ENCODE results near the gene LENG8.
A peak's percentile ranks its signal among the peaks of the same experiment; 100 is the strongest.

The LENG8 gene

GRCh38 chr19:54430306-54431254, 18.4 kb upstream of the LENG8 start:
- Histone ChIP-seq H3F3A (ENCODE audit: insufficient read depth) (no peaks in the 10 kb centered on the region), H3K27me3 (ENCODE audit: low read length) (no peaks in the 10 kb centered on the region), H3K27ac (ENCODE audit: low read depth, low read length) (no peak overlapping the region), H3K9me2 (replicated peaks; ENCODE audit: insufficient read depth, low read length) (no peaks in the 10 kb centered on the region), H3K4me3 (ENCODE audit: insufficient read depth, low read length, poor library complexity, severe bottlenecking) (no peak overlapping the region), H4K20me1 (ENCODE audit: low read depth, low read length) (no peaks in the 10 kb centered on the region), H3K9me3 (ENCODE audit: insufficient read depth, low read length) (no peaks in the 10 kb centered on the region), H3K79me2 (ENCODE audit: insufficient read depth, low read length) (no peaks in the 10 kb centered on the region), H2AFZ (ENCODE audit: low read depth, low read length, severe bottlenecking) (no peak overlapping the region), H3K4me2 (ENCODE audit: low read depth, low read length, poor library complexity, severe bottlenecking) (peak overlapping the region; percentile 12), H3K36me3 (ENCODE audit: low read length) (no peaks in the 10 kb centered on the region), H3K9ac (ENCODE audit: low read length) (no peak overlapping the region)
- TF ChIP-seq, protein P1, sequence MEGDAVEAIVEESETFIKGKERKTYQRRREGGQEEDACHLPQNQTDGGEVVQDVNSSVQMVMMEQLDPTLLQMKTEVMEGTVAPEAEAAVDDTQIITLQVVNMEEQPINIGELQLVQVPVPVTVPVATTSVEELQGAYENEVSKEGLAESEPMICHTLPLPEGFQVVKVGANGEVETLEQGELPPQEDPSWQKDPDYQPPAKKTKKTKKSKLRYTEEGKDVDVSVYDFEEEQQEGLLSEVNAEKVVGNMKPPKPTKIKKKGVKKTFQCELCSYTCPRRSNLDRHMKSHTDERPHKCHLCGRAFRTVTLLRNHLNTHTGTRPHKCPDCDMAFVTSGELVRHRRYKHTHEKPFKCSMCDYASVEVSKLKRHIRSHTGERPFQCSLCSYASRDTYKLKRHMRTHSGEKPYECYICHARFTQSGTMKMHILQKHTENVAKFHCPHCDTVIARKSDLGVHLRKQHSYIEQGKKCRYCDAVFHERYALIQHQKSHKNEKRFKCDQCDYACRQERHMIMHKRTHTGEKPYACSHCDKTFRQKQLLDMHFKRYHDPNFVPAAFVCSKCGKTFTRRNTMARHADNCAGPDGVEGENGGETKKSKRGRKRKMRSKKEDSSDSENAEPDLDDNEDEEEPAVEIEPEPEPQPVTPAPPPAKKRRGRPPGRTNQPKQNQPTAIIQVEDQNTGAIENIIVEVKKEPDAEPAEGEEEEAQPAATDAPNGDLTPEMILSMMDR (IDR thresholded peaks at IDR 0.05; ENCODE audit: insufficient read depth, low read length, poor library complexity, severe bottlenecking): no peak
- no peak for TF ChIP-seq EZH2phosphoT487 (conservative IDR thresholded peaks at IDR 0.05; ENCODE audit: low read length)

- Histone ChIP-seq H3K4me2 (ENCODE audit: low read depth, low read length, poor library complexity, severe bottlenecking) (no peak overlapping the region), H3K79me2 (ENCODE audit: insufficient read depth, low read length) (no peaks in the 10 kb centered on the region), H3F3A (ENCODE audit: insufficient read depth) (no peaks in the 10 kb centered on the region), H3K27ac (ENCODE audit: low read depth, low read length) (no peak overlapping the region), H3K4me3 (ENCODE audit: insufficient read depth, low read length, poor library complexity, severe bottlenecking) (no peak overlapping the region), H3K36me3 (ENCODE audit: low read length) (no peaks in the 10 kb centered on the region), H3K9ac (ENCODE audit: low read length) (no peak overlapping the region), H3K9me3 (ENCODE audit: insufficient read depth, low read length) (no peaks in the 10 kb centered on the region), H3K27me3 (ENCODE audit: low read length) (no peaks in the 10 kb centered on the region), H2AFZ (ENCODE audit: low read depth, low read length, severe bottlenecking) (no peak overlapping the region), H3K9me2 (replicated peaks; ENCODE audit: insufficient read depth, low read length) (no peaks in the 10 kb centered on the region), H4K20me1 (ENCODE audit: low read depth, low read length) (no peaks in the 10 kb centered on the region)
- TF ChIP-seq, protein P1 (IDR thresholded peaks at IDR 0.05; ENCODE audit: insufficient read depth, low read length, poor library complexity, severe bottlenecking): no peak
- TF ChIP-seq EZH2phosphoT487 (conservative IDR thresholded peaks at IDR 0.05; ENCODE audit: low read length): no peak
These were observed 17.7 kb upstream of the LENG8 start for GRCh38 chr19:54431255-54431838.

DNA sequence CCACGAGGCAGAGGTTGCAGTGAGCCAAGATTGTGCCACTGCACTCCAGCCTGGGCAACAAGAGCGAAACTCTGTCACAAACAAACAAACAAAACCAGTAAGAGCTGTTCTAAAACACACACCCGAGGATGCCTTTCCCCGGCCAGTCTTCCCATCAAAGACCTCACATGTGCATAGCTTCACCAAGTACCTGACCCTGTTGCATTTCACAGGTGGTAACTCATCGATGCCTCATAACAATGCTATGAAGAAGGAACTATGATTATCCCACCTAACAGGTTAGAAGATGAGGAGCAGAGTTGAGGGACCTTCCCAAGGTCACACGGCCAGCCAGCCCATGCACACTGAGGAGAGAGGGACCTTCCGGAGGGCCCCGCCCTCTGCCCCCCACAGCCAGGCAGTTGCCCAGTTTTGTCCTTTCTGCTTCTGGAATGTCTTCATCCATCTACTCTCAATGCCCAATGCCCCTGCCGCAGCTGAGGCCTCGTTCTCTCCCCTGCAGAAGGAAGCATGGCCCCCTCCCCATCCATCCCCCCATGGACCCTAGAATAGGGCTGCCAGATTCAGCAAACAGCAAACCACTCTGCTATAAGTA, 16.8 kb upstream of the LENG8 start:
- no peaks in the 10 kb centered on the region for H3K9me2 ChIP-seq (replicated peaks; ENCODE audit: insufficient read depth, low read length)
- no peak overlapping the region for H3K4me3 ChIP-seq (ENCODE audit: insufficient read depth, low read length, poor library complexity, severe bottlenecking)
- no peaks in the 10 kb centered on the region for H3K27me3 ChIP-seq (ENCODE audit: low read length)
- no peaks in the 10 kb centered on the region for H3F3A ChIP-seq (ENCODE audit: insufficient read depth)
- no peaks in the 10 kb centered on the region for H4K20me1 ChIP-seq (ENCODE audit: low read depth, low read length)
- H3K36me3 ChIP-seq (ENCODE audit: low read length): no peaks in the 10 kb centered on the region
- no peak overlapping the region for H3K4me2 ChIP-seq (ENCODE audit: low read depth, low read length, poor library complexity, severe bottlenecking)
- H3K27ac ChIP-seq (ENCODE audit: low read depth, low read length): no peak overlapping the region
- no peak overlapping the region for H2AFZ ChIP-seq (ENCODE audit: low read depth, low read length, severe bottlenecking)
- TF ChIP-seq, protein P1 (IDR thresholded peaks at IDR 0.05; ENCODE audit: insufficient read depth, low read length, poor library complexity, severe bottlenecking): no peak
- TF ChIP-seq EZH2phosphoT487 (conservative IDR thresholded peaks at IDR 0.05; ENCODE audit: low read length): no peak
- no peak overlapping the region for H3K9ac ChIP-seq (ENCODE audit: low read length)
- no peaks in the 10 kb centered on the region for H3K79me2 ChIP-seq (ENCODE audit: insufficient read depth, low read length)
- H3K9me3 ChIP-seq (ENCODE audit: insufficient read depth, low read length): no peaks in the 10 kb centered on the region

All from SU-DHL-6 (cell line).